MM.1S (cell line): ENCODE measurements around the gene TATDN2.

Experiments used
- DNase-seq: peaks from one replicate; pipeline ENCODE4 v3.0.0-alpha.2; 2015
- H2AFZ ChIP-seq: fragments of 300-600 bp; sonication (generic); 2 replicates; pipeline ENCODE4 v1.6.0; 2016; ENCODE audit warnings: antibody characterized with exemption, low read length
- H3F3A ChIP-seq: fragments of 300-600 bp; sonication (generic); 2 replicates; pipeline ENCODE4 v1.6.1; 2016; ENCODE audit warnings: mild to moderate bottlenecking, antibody characterized with exemption, low read length, moderate library complexity, mixed read lengths; ENCODE audit not compliant: insufficient read depth
- H3K27ac ChIP-seq: fragments of 300-600 bp; sonication (generic); 2 replicates; pipeline ENCODE4 v1.5.1; 2016; ENCODE audit warnings: mild to moderate bottlenecking, low read length
- H3K27me3 ChIP-seq: fragments of 300-600 bp; sonication (generic); replicated peaks from 2 replicates; pipeline ENCODE4 v1.6.0; 2016; ENCODE audit warnings: low read length; ENCODE audit not compliant: insufficient read depth
- H3K36me3 ChIP-seq: fragments of 300-600 bp; sonication (generic); replicated peaks from 2 replicates; pipeline ENCODE4 v1.6.1; 2016; ENCODE audit warnings: mild to moderate bottlenecking, low read length, mixed read lengths; ENCODE audit not compliant: insufficient read depth
- H3K4me1 ChIP-seq: fragments of 300-600 bp; sonication (generic); 2 replicates; pipeline ENCODE4 v1.6.1; 2016; ENCODE audit warnings: low read length, mixed read lengths
- H3K4me2 ChIP-seq: fragments of 300-600 bp; sonication (generic); 2 replicates; pipeline ENCODE4 v1.6.0; 2016; ENCODE audit warnings: low read depth, low read length
- H3K4me3 ChIP-seq: fragments of 300-600 bp; sonication (generic); 2 replicates; pipeline ENCODE4 v1.5.1; 2016; ENCODE audit warnings: low read length, mixed read lengths
- H3K79me2 ChIP-seq: fragments of 300-600 bp; sonication (generic); 2 replicates; pipeline ENCODE4 v1.6.1; 2016; ENCODE audit warnings: mixed run types, low read length, mixed read lengths
- H3K9ac ChIP-seq: fragments of 300-600 bp; sonication (generic); 2 replicates; pipeline ENCODE4 v1.6.1; 2016; ENCODE audit warnings: low read length, mixed read lengths
- H3K9me2 ChIP-seq: fragments of 300-600 bp; sonication (generic); replicated peaks from 2 replicates; pipeline ENCODE4 v1.6.1; 2016; ENCODE audit warnings: mild to moderate bottlenecking, low read length, mixed read lengths; ENCODE audit not compliant: insufficient read depth
- H3K9me3 ChIP-seq: fragments of 300-600 bp; sonication (generic); replicated peaks from 2 replicates; pipeline ENCODE4 v1.6.1; 2016; ENCODE audit warnings: mild to moderate bottlenecking, low read length, mixed read lengths; ENCODE audit not compliant: insufficient read depth
- H4K20me1 ChIP-seq: fragments of 300-600 bp; sonication (generic); 2 replicates; pipeline ENCODE4 v1.6.1; 2016; ENCODE audit warnings: mild to moderate bottlenecking, low read length, moderate library complexity, mixed read lengths; ENCODE audit not compliant: insufficient read depth
- EZH2 ChIP-seq: fragments of 300-600 bp; sonication (generic); optimal IDR thresholded peaks from 2 replicates; pipeline ENCODE3; 2017; ENCODE audit warnings: low read depth, mild to moderate bottlenecking, antibody characterized with exemption, low read length, mixed read lengths
- EZH2phosphoT487 ChIP-seq: fragments of 300-600 bp; sonication (generic); IDR thresholded peaks from 2 replicates; pipeline ENCODE4 v1.6.1; 2018; ENCODE audit warnings: antibody characterized with exemption, low read length
- TF ChIP-seq, protein P1 (sequence below): fragments of 300-600 bp; sonication (generic); IDR thresholded peaks from 2 replicates; pipeline ENCODE4 v1.5.1; 2016; ENCODE audit warnings: antibody characterized with exemption, low read length, mixed read lengths

Gene TATDN2

GRCh38 chr3:10303105-10303504 lies 54.8 kb downstream of the TATDN2 start:
- no peak overlapping the region for H2AFZ ChIP-seq
- no peak for DNase-seq
- peaks cover 13% of the 10 kb centered on the region; the same call in 1 of the 2 replicates for H3K79me2 ChIP-seq
- peaks cover 19% of the 10 kb centered on the region for H3K36me3 ChIP-seq
- H3K27ac ChIP-seq: no peak overlapping the region
- peaks cover 17% of the 10 kb centered on the region for H3K4me1 ChIP-seq
- no peak for TF ChIP-seq EZH2
- TF ChIP-seq EZH2phosphoT487: no peak
- TF ChIP-seq, protein P1, sequence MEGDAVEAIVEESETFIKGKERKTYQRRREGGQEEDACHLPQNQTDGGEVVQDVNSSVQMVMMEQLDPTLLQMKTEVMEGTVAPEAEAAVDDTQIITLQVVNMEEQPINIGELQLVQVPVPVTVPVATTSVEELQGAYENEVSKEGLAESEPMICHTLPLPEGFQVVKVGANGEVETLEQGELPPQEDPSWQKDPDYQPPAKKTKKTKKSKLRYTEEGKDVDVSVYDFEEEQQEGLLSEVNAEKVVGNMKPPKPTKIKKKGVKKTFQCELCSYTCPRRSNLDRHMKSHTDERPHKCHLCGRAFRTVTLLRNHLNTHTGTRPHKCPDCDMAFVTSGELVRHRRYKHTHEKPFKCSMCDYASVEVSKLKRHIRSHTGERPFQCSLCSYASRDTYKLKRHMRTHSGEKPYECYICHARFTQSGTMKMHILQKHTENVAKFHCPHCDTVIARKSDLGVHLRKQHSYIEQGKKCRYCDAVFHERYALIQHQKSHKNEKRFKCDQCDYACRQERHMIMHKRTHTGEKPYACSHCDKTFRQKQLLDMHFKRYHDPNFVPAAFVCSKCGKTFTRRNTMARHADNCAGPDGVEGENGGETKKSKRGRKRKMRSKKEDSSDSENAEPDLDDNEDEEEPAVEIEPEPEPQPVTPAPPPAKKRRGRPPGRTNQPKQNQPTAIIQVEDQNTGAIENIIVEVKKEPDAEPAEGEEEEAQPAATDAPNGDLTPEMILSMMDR: no peak
- H3K4me2 ChIP-seq: no peak overlapping the region
- H3F3A ChIP-seq: peaks cover 15% of the 10 kb centered on the region; the same call in 1 of the 2 replicates
- no peaks in the 10 kb centered on the region for H3K9me3 ChIP-seq
- no peaks in the 10 kb centered on the region for H3K27me3 ChIP-seq
- H3K9me2 ChIP-seq: no peaks in the 10 kb centered on the region
- no peak overlapping the region for H3K9ac ChIP-seq
- 0 out of 2 replicates have a peak, but pooled peaks cover 3% of the 10 kb centered on the region for H4K20me1 ChIP-seq
- H3K4me3 ChIP-seq: no peak overlapping the region

GRCh38 chr3:10303785-10304184 lies 55.5 kb downstream of the TATDN2 start:
- Histone ChIP-seq H3K4me3 (no peak overlapping the region), H3K9ac (no peak overlapping the region), H3K9me2 (no peaks in the 10 kb centered on the region), H3K36me3 (peaks cover 19% of the 10 kb centered on the region), H3K4me2 (no peak overlapping the region), H2AFZ (no peak overlapping the region), H4K20me1 (0 out of 2 replicates have a peak, but pooled peaks cover 3% of the 10 kb centered on the region), H3F3A (peaks cover 14% of the 10 kb centered on the region; the same call in 1 of the 2 replicates), H3K27ac (no peak overlapping the region), H3K9me3 (no peaks in the 10 kb centered on the region), H3K27me3 (no peaks in the 10 kb centered on the region), H3K79me2 (peaks cover 13% of the 10 kb centered on the region; the same call in 1 of the 2 replicates), H3K4me1 (peaks cover 17% of the 10 kb centered on the region)
- no peak for TF ChIP-seq EZH2phosphoT487
- TF ChIP-seq, protein P1: no peak
- no peak for TF ChIP-seq EZH2
- no peak for DNase-seq

- Histone ChIP-seq H2AFZ (no peak overlapping the region), H3K4me1 (peaks cover 6% of the 10 kb centered on the region), H3K27ac (no peak overlapping the region), H3K36me3 (peaks cover 19% of the 10 kb centered on the region), H3K9ac (no peak overlapping the region), H3K79me2 (peaks cover 13% of the 10 kb centered on the region; the same call in 1 of the 2 replicates), H3K4me2 (no peak overlapping the region), H3K27me3 (no peaks in the 10 kb centered on the region), H3F3A (peaks cover 3% of the 10 kb centered on the region; the same call in 1 of the 2 replicates), H3K9me3 (no peaks in the 10 kb centered on the region), H3K9me2 (no peaks in the 10 kb centered on the region), H3K4me3 (no peak overlapping the region), H4K20me1 (0 out of 2 replicates have a peak, but pooled peaks cover 3% of the 10 kb centered on the region)
- TF ChIP-seq EZH2: no peak
- TF ChIP-seq, protein P1: no peak
- no peak for TF ChIP-seq EZH2phosphoT487
- DNase-seq: no peak
These were observed 56.6 kb downstream of the TATDN2 start for GRCh38 chr3:10304905-10305304.
